Measurements from ENCODE around the gene NUAK1.

GRCh38 chr12:106029532-106029931, 109.2 kb downstream of the NUAK1 start:
- TF ChIP-seq CTCF (IDR thresholded peaks at IDR 0.05) (no peak), POLR2AphosphoS5 (IDR thresholded peaks at IDR 0.05) (no peak), EP300 (IDR thresholded peaks at IDR 0.05; ENCODE audit: low read depth) (no peak)
